IPS DF 4.7 (cell line): Measurements from ENCODE around the gene BNC2.
"Not testable (repeated sequence)": the region's sequence is repeated elsewhere in the genome, so short reads cannot be mapped to it uniquely, and the experiment has no call there.

Experiments
- DNase-seq: peaks from one replicate; pipeline ENCODE4 v3.0.0-alpha.2; 2013; ENCODE audit warnings: low spot score; ENCODE audit errors: extremely low read depth

The BNC2 gene

GRCh38 chr9:16543686-16544085 is 326.8 kb downstream of the BNC2 start:
- DNase-seq, result no peak

- DNase-seq, result no peak
Measured at GRCh38 chr9:16543225-16543624, 327.2 kb downstream of the BNC2 start.

GRCh38 chr9:16542290-16542689 is 328.2 kb downstream of the BNC2 start:
- DNase-seq, result no peak

- no peak for DNase-seq
Measured at GRCh38 chr9:16540743-16541613, 329.5 kb downstream of the BNC2 start.

GRCh38 chr9:16539626-16540025 is 330.8 kb downstream of the BNC2 start:
- not testable (repeated sequence) for DNase-seq

GRCh38 chr9:16535555-16535954 is 334.9 kb downstream of the BNC2 start:
- DNase-seq, result no peak

GRCh38 chr9:16532681-16533450 is 337.6 kb downstream of the BNC2 start:
- no peak for DNase-seq

GRCh38 chr9:16532272-16532671 is 338.2 kb downstream of the BNC2 start:
- no peak for DNase-seq

DNA sequence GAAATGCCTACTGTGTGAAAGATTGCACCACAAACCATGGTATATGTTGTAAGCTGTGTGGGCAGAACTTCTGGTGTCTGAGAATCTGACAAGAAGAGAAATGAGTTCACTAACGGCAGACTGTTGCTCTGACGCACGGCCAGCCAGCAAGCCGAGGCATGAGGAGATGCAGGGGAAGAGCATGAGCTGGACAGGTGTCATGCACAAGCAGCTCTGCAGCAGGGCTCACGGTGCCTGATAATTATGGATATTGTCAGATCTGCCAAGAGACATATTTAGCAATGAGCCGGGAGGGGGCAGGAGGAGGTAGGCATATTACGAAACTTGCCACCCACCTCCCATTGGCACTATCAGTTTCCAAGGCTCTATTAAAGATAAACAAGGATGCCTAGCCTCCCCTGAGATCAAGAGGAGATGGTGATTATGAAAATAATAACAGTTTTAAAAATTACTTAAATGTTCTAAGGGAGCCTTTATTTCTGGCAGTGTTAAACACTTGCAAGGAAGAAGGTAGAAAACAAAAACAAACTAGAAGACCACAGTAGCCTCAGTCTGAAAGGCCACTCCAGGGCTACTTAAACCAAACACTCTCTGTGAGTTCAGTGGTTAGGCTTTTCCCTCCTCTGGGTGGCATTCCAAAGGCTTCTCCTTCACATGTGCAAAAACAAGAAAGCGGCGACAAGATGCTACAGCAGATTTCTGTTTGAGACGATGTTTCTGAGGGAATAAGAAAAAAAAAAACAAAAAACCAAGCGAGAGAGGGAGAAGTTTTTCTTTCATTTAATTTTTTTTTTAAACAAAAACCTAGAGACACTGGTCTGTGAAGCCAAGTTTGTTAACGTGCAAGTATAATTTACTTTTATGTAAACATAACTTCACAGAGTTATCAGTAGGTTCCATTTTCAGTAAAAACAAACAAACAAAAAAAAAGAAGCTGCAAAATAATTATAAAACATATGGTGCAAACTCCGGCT is 339.5 kb downstream of the BNC2 start:
- DNase-seq, result no peak

GRCh38 chr9:16527573-16527972 is 342.9 kb downstream of the BNC2 start:
- no peak for DNase-seq

GRCh38 chr9:16526380-16526779 is 344.1 kb downstream of the BNC2 start:
- no peak for DNase-seq

GRCh38 chr9:16524823-16525222 is 345.6 kb downstream of the BNC2 start:
- DNase-seq, result no peak

DNA sequence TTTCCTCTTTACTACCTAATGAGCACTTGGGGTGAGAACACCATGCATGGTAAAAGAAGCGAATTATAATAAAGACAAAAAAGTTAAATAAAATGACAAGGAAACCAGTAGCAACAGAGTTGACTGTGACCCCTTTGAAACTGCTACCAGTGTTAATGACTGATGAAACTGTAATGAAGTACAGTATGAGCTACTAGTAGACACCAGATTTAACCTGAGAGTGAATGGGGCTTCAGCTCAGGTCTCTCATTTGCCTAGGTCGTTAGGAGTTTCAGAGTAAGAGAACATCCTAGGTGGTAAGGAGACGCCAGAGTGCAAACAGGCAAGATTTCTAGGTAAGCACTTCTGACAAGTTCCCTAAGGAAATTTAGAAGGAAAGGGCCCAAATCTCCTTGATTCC is 346.4 kb downstream of the BNC2 start:
- DNase-seq, result no peak

DNA sequence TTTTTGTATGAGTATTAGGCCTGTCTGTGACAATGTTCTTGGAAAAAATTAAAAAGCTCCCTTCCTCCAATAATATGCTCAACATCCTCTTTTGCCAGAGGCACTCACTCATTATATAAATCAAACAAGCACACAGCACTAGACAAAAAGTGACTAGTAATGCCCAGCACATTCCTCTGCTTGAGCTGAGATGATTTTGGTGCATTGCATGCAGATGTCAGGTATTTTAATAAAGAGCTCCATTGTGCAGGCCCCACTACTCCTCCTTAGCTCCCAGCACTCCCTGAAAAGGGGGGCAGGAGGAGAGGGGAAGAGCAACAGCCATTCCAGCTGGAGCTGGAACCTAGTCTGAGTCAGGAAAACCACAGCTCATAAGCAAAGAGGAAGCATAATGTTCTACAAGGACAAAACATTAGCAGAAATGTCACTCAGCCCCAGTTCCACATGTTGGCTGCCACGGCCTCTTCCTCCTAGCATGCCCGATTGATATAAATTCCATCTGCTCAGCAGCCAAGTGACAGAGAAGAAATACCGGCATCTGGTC is 348.5 kb downstream of the BNC2 start:
- DNase-seq, result no peak

- no peak for DNase-seq
Measured at GRCh38 chr9:16519001-16519400, 351.5 kb downstream of the BNC2 start.

- DNase-seq, result no peak
Measured at GRCh38 chr9:16516891-16517290, 353.6 kb downstream of the BNC2 start.

DNA sequence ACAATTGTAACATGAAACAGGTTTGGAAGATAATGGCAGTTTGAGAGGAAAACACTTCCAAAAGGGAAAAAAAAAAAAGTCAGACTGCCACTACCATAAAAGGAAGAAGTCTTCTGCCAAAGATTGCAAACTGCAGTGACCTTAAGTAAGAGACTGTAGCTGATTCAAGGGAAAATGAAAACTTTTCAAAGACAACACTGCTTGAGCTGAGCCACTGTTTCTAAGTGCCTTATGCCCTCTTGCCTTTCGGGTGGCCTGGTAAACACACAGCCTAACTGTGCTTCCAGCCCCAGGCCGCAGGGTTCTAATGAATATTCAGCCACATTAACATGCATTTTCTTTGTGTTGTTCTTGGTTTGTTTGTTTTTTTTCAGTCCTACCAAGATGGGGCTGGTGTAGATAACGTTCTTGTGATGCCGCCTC is 354.6 kb downstream of the BNC2 start:
- no peak for DNase-seq

DNA sequence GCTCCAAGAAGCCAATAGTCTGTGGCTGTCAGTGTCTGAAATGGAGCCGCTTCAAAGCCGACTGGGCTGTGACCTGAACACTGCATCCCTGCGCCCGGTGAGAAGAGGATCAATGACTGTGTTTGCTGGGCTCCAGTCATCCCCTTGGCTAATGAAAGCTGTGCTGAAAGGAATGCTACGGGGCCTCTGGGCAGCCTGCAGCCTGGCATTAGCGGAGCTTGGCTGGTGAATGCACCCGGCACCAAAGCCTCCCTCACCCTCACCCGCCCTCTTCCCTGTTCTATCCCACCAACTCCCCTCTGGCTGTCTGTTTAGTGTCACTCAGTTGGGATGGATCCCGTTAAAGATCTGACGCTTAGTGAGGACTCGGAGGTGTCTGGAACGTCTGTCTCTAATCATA is 355.3 kb downstream of the BNC2 start:
- DNase-seq, result no peak

- DNase-seq, result no peak
Measured at GRCh38 chr9:16514131-16514530, 356.3 kb downstream of the BNC2 start.

DNA sequence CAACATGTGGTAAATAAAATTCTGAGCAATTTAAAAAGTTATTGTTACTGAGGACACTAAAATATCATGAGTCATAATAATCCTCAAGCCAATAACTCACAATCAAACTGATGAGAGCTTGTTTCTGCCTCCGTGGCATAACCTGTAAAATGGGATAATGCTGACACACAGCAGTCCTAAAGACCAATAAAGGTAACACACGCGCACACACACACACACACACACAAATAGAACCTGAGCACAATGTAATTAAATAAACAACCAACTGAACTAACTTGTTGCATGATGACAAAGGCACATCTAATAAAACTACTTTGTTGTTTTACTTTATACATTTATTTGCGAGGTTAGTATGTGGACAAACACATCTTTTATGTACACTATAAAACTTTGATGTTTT is 358.2 kb downstream of the BNC2 start:
- no peak for DNase-seq

DNA sequence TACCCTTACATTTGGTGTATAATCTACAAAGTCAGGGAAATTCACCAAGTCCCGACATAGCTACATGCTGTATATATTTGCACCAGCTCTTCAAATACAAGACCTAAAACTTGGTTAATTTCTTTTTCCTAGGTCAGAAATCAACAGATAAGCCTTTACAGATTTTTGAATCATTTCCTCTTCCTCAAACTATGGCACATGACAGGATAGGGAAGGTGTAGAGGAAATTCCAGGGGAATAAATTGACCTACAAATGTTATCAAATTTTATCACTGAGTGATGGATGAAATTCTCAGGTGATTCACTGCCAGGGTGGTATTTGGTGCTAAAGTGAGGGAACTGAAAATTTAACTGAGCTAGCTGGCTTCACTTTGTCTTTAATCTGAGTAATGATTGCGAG is 360.0 kb downstream of the BNC2 start:
- no peak for DNase-seq
